Natural killer cell treated with Interleukin-12 subunit alpha and Interleukin-12 subunit beta and Interleukin-15 and Interleukin-18, amount 100 ng/mL, for 72 hours (primary cell): ENCODE data around the gene SIGLEC15. TPM values are rescaled to one million over a fixed set of nuclear protein-coding genes. Genes with fewer than 3 reads are reported as not detected.
A peak's percentile ranks its signal among the peaks of the same experiment; 100 is the strongest.

Experiments
- ATAC-seq, 2 donors: fragments of 150-1000 bp; cut with Tn5 transposase in 1 of 2; sonication (Bioruptor Pico), chemical (Tn5 transposase) in 1 of 2; 2 replicates each; pipeline ENCODE4 v1.10.0; 2021
- DNase-seq: peaks from one replicate; pipeline ENCODE4 v3.0.0; 2022; ENCODE audit warnings: low spot score
- H3K27ac Mint-ChIP-seq, 2 donors: 1 replicate in 1 of 2; 2 replicates in 1 of 2; pipeline ENCODE4 v1.8.0; 2022; ENCODE audit warnings: mixed read lengths in 2 of 2, mild to moderate bottlenecking in 1 of 2, moderate library complexity in 1 of 2
- H3K27me3 Mint-ChIP-seq, 2 donors: 1 replicate in 1 of 2; 2 replicates in 1 of 2; pipeline ENCODE4 v1.8.0; 2022; ENCODE audit warnings: mixed read lengths in 2 of 2
- H3K36me3 Mint-ChIP-seq: one replicate; pipeline ENCODE4 v1.8.0; 2022; ENCODE audit warnings: mixed read lengths
- H3K4me1 Mint-ChIP-seq, 2 donors: 1 replicate in 1 of 2; 2 replicates in 1 of 2; pipeline ENCODE4 v1.8.0; 2022; ENCODE audit warnings: low read depth in 2 of 2, mixed read lengths in 2 of 2, mild to moderate bottlenecking in 1 of 2
- H3K4me3 Mint-ChIP-seq: one replicate; pipeline ENCODE4 v1.8.0; 2022; ENCODE audit warnings: mixed read lengths
- H3K9me3 Mint-ChIP-seq: 2 replicates; pipeline ENCODE4 v1.8.0; 2022; ENCODE audit warnings: mixed read lengths
- total RNA-seq, 2 donors: library from RNA; stranded (reverse); gene quantifications; one replicate each; pipeline ENCODE4 v1.2.3, GENCODE V29; 2022

SIGLEC15 gene
- total RNA-seq, 2 donors from 2014 or later, result not detected

- H3K9me3 Mint-ChIP-seq, result no peaks in the 10 kb centered on the region
- H3K36me3 Mint-ChIP-seq, result no peaks in the 10 kb centered on the region
- no peak overlapping the region for H3K27ac Mint-ChIP-seq
These were observed 3.7 kb downstream of the SIGLEC15 start for GRCh38 chr18:45828917-45829811.

GRCh38 chr18:45829855-45830254, 4.4 kb downstream of the SIGLEC15 start:
- H3K36me3 Mint-ChIP-seq, result no peaks in the 10 kb centered on the region
- peaks cover 6 to 18% of the 10 kb centered on the region in 2 donors for H3K4me1 Mint-ChIP-seq
- no peak overlapping the region for H3K27ac Mint-ChIP-seq
- no peaks in the 10 kb centered on the region for H3K9me3 Mint-ChIP-seq
- DNase-seq, result no peak
- H3K27me3 Mint-ChIP-seq, result peaks cover 3 to 9% of the 10 kb centered on the region in 2 donors
- ATAC-seq, result no peak
- no peak overlapping the region for H3K4me3 Mint-ChIP-seq

More at GRCh38 chr18:45828917-45829811, 3.7 kb downstream of the SIGLEC15 start:
- ATAC-seq, result no peak
- peak; percentile 53 for DNase-seq
- Mint-ChIP-seq H3K27me3 (peaks cover 0 to 8% of the 10 kb centered on the region in 2 donors), H3K4me3 (no peak overlapping the region), H3K4me1 (peaks cover 6 to 25% of the 10 kb centered on the region in 2 donors)

GRCh38 chr18:45830917-45831316, 5.4 kb downstream of the SIGLEC15 start:
- H3K27me3 Mint-ChIP-seq, result peaks cover 13 to 19% of the 10 kb centered on the region in 2 donors
- no peak overlapping the region for H3K4me3 Mint-ChIP-seq
- no peak for ATAC-seq
- peaks cover 6 to 19% of the 10 kb centered on the region in 2 donors for H3K4me1 Mint-ChIP-seq
- H3K27ac Mint-ChIP-seq, result no peak overlapping the region
- no peaks in the 10 kb centered on the region for H3K9me3 Mint-ChIP-seq
- DNase-seq, result no peak
- H3K36me3 Mint-ChIP-seq, result no peaks in the 10 kb centered on the region

- Mint-ChIP-seq H3K4me3 (no peak overlapping the region), H3K36me3 (no peaks in the 10 kb centered on the region), H3K9me3 (no peaks in the 10 kb centered on the region), H3K27me3 (peaks cover 19 to 30% of the 10 kb centered on the region in 2 donors), H3K4me1 (peaks cover 13 to 16% of the 10 kb centered on the region in 2 donors), H3K27ac (no peak overlapping the region)
- DNase-seq (no peak), ATAC-seq (no peak)
These were observed 8.4 kb downstream of the SIGLEC15 start for GRCh38 chr18:45833846-45834245.

GRCh38 chr18:45834306-45834705, 8.8 kb downstream of the SIGLEC15 start:
- peaks cover 15 to 18% of the 10 kb centered on the region in 2 donors for H3K4me1 Mint-ChIP-seq
- peaks cover 19 to 30% of the 10 kb centered on the region in 2 donors for H3K27me3 Mint-ChIP-seq
- no peaks in the 10 kb centered on the region for H3K36me3 Mint-ChIP-seq
- no peak for ATAC-seq
- H3K9me3 Mint-ChIP-seq, result no peaks in the 10 kb centered on the region
- peak; percentile 51 for DNase-seq
- H3K4me3 Mint-ChIP-seq, result no peak overlapping the region
- no peak overlapping the region for H3K27ac Mint-ChIP-seq

GRCh38 chr18:45835057-45835636, 9.7 kb downstream of the SIGLEC15 start:
- no peaks in the 10 kb centered on the region for H3K9me3 Mint-ChIP-seq
- no peak for DNase-seq

GRCh38 chr18:45836242-45837205, 11.0 kb downstream of the SIGLEC15 start:
- peak overlapping the region; percentile 74 for H3K4me3 Mint-ChIP-seq
- H3K27me3 Mint-ChIP-seq, result peaks cover 19 to 27% of the 10 kb centered on the region in 2 donors
- H3K36me3 Mint-ChIP-seq, result no peaks in the 10 kb centered on the region
- ATAC-seq (no peak), DNase-seq (peak; percentile 20)
- no peaks in the 10 kb centered on the region for H3K9me3 Mint-ChIP-seq
- peak overlapping the region in 1 of 2 donors; percentile 56 for H3K27ac Mint-ChIP-seq
- peaks cover 18 to 20% of the 10 kb centered on the region in 2 donors for H3K4me1 Mint-ChIP-seq

More at GRCh38 chr18:45835057-45835636, 9.7 kb downstream of the SIGLEC15 start:
- no peak overlapping the region for H3K4me3 Mint-ChIP-seq
- peaks cover 18 to 20% of the 10 kb centered on the region in 2 donors for H3K4me1 Mint-ChIP-seq
- ATAC-seq, result no peak
- no peak overlapping the region for H3K27ac Mint-ChIP-seq
- H3K36me3 Mint-ChIP-seq, result no peaks in the 10 kb centered on the region
- peaks cover 19 to 30% of the 10 kb centered on the region in 2 donors for H3K27me3 Mint-ChIP-seq

- Mint-ChIP-seq H3K36me3 (no peaks in the 10 kb centered on the region), H3K27ac (no peak overlapping the region), H3K4me1 (peaks cover 18 to 20% of the 10 kb centered on the region in 2 donors), H3K9me3 (no peaks in the 10 kb centered on the region), H3K27me3 (peaks cover 19 to 25% of the 10 kb centered on the region in 2 donors), H3K4me3 (peak overlapping the region; percentile 74)
- DNase-seq, result peak; percentile 76
- peak; percentile 84 to 90 for ATAC-seq
These were observed 12.0 kb downstream of the SIGLEC15 start for GRCh38 chr18:45837283-45838070.

- Mint-ChIP-seq H3K4me3 (peak overlapping the region; percentile 70), H3K4me1 (peaks cover 18 to 20% of the 10 kb centered on the region in 2 donors), H3K9me3 (no peaks in the 10 kb centered on the region), H3K27ac (no peak overlapping the region), H3K27me3 (peaks cover 19 to 25% of the 10 kb centered on the region in 2 donors), H3K36me3 (no peaks in the 10 kb centered on the region)
- peak in 1 of 2 donors; percentile 29 for ATAC-seq
- DNase-seq, result peak; percentile 59
These were observed 13.0 kb downstream of the SIGLEC15 start for GRCh38 chr18:45838302-45839070.

GRCh38 chr18:45839414-45840395, 14.2 kb downstream of the SIGLEC15 start:
- Mint-ChIP-seq H3K36me3 (no peaks in the 10 kb centered on the region), H3K27me3 (peaks cover 17 to 22% of the 10 kb centered on the region in 2 donors), H3K9me3 (no peaks in the 10 kb centered on the region), H3K4me1 (peaks cover 17 to 18% of the 10 kb centered on the region in 2 donors), H3K4me3 (peak overlapping the region; percentile 43), H3K27ac (peak overlapping the region in 1 of 2 donors; percentile 7)
- ATAC-seq (peak in 1 of 2 donors; percentile 36), DNase-seq (no peak)

- DNase-seq, result no peak
- Mint-ChIP-seq H3K36me3 (no peaks in the 10 kb centered on the region), H3K4me3 (no peak overlapping the region), H3K27ac (peak overlapping the region in 1 of 2 donors; percentile 7), H3K27me3 (peaks cover 6 to 8% of the 10 kb centered on the region in 2 donors), H3K4me1 (peaks cover 17 to 18% of the 10 kb centered on the region in 2 donors), H3K9me3 (no peaks in the 10 kb centered on the region)
- ATAC-seq, result no peak
These were observed 15.7 kb downstream of the SIGLEC15 start for GRCh38 chr18:45841060-45841764.
